NCI-H2196 treated with DMSO at 0.1 percent for 48 hours (cell line): Measurements from ENCODE around the gene SEMA6A.

Experiments used
- DNase-seq: peaks from one replicate; lab custom pipeline; 2025; ENCODE audit not compliant: unreplicated experiment; lab: John Stamatoyannopoulos, UW

SEMA6A gene

DNA sequence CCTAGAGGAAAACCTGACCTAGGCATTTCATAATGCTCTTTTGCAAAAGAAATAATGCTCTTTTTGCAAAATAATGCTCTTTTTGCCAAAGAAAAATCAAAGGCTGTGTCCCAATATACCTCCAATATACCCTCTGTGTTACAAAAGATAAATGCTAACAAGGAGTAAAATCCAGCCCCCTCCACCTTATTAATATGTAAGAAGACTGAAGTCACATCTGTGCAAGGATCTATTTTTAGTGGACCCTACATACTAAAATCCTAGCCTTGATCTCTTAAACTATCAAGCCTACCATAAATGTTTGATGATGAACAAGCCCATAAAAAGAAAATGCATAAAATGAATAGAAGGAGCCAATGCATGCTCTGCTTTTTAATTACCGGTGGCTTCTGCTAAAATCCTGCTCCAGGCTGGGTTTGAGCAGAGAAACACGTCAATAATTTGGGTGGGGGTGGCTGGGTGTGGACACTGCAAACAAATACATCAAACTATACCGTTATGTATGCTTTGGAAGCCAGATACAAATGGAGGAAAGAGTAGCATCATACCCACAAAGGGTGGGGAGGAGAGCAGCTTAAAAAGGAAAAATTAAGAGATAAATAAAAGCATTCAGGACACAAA, 131.6 kb downstream of the SEMA6A start:
- no peak for DNase-seq

DNA sequence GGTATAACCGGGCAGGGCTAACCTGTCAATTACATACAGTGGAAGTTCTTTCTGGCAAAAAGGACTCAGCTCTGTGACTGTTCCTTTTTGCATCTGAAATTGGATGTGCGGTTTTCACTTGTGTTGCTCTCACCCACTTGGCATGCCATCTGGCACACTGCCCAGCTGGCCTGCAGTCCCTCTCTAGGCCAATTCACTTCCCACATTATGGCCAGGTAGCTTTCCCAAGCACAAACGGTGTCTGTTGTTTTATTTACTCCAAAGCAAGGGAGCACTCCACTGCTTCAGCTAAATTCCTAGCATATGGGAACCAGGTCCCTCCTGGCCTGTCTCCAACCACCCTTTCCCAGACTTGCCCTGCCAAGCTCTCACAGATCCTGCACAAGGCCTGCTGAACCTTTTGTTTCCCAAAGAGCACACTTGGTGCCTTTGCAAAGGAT, 132.5 kb downstream of the SEMA6A start:
- DNase-seq, result peak; percentile 41

- no peak for DNase-seq
These were observed 133.4 kb downstream of the SEMA6A start for GRCh38 chr5:116441223-116441622.

DNA sequence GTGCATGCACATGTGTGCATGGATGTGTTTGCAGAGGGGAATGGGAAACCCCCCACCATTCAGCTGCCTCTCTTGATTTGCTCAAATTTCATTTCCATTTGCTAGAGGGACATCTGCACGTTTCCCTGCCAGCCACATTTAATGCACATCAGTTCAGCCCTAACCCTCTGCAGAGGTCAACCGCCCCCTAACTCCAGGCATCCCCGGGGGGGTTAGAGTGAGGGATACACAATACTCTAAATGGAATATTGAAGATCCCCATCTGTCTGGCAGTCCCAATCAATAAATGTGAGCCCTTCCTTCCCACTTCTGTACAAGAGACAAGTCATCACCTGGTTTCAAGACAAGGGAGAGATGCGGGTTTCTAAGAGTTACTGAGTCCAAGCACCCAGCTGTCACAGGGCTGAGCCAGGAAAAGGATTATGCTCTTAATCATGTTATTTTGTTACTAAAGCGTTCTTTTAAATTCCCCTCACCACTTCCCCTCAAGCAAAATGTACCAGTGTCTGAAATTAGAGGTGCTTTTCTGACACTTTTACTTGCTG, 134.1 kb downstream of the SEMA6A start:
- no peak for DNase-seq

GRCh38 chr5:116439905-116440304, 134.7 kb downstream of the SEMA6A start:
- DNase-seq, result no peak

GRCh38 chr5:116438979-116439554, 135.6 kb downstream of the SEMA6A start:
- no peak for DNase-seq

GRCh38 chr5:116437922-116438578, 136.6 kb downstream of the SEMA6A start:
- DNase-seq, result no peak

- DNase-seq, result no peak
These were observed 137.3 kb downstream of the SEMA6A start for GRCh38 chr5:116437351-116437705.

DNA sequence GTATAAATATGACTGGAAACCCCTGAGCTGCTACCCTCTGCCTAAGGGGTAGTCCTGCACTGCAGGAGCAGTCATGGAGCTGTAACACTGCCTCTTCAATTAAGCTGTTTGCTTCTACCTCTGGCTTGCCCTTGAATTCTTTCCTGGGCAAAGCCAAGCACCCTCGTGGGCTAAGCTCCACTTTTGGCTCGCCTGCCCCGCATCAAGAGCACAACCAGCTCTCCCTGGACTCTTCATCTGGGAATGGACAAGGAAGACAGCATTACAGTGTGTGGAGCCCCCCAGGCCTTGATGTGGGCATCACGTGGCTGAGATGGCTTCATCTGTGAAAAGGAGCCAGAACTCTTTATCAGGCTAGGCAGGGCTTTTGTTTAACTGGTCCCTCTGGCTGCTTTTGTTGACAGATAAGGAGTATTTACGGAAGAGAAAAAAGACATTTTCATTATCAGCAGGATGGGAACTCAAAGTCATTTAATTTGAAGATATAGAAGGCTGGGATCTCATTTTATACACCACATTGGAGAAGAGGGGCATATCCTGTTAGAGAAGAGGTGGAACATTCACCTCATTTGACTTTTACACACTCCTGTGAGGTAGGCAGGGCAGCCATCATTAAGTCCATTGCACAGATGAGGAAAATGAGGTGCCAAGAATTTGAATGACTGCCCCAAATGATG, 137.8 kb downstream of the SEMA6A start:
- DNase-seq, result no peak

DNA sequence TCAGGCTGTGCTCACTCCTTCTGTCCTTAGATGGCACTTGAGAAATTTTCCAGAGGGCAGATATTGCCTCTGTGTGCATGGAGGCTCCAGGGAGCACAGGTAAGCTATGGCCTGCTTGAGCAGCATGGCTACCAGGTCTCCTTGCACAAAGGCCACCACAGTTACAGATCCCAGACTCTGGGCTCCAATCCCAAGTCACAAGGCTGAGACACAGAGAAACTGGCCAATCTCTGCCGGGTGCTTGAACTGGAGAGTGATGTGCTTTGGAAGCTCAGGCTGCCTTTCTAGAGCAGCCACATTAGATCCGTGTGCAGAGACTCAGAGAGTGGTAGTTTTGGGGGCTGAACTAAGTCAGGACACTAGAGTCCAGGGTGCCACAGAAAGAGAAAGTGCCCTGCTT, 145.7 kb downstream of the SEMA6A start:
- no peak for DNase-seq

- DNase-seq, result no peak
These were observed 146.2 kb downstream of the SEMA6A start for GRCh38 chr5:116428413-116428812.

DNA sequence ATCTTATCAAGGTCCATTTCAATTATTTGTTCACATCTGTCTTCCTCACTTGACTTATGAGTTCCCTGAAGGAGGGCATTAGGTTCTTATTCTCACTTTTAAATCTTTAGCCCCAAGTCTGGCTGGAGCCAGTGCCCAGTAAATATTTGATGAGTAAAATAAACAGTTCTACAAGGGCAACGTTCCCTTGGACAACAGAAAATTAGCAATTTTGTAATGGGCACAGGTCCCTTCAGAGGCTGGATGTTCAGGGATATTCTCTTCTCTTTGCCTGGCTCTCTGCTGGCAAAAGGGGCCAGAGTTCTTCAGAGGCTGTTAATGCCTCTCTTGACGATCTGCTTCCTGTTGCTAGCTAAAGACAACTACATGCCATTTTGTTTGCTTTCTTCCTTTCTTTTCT, 149.7 kb downstream of the SEMA6A start:
- DNase-seq, result no peak

- no peak for DNase-seq
These were observed 150.4 kb downstream of the SEMA6A start for GRCh38 chr5:116424258-116424615.

DNA sequence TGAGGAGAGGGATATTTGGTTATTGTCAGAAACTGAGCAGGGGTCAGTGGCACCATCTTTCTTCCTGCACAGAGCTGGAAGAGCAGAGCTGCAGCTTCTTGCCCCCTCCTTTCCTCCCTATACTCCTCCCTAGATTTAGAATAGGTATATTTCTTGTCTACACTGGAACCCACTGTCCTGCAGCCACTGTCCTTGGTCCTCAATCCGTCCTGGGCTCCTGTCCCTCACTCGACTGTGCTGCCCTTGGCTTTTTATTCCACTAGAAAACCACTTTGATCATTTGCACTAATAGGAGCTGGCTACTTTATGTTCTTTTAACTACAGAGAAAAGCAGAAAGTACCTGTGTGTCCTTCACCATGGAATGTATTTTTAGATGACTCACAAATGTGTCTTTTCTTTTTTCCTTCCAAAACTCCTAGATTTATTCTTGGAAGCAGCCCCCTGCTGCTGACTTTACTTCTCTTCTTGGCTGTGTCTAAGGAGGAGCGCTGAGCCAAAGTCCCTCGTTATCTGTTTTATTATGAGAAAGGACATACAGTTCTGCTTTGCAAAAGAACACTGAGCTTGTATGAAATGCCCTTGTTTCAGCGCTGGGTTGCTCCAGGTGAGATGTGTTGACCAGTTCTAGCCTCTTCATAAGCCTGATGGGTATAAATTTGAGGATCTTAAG, 150.9 kb downstream of the SEMA6A start:
- no peak for DNase-seq

DNA sequence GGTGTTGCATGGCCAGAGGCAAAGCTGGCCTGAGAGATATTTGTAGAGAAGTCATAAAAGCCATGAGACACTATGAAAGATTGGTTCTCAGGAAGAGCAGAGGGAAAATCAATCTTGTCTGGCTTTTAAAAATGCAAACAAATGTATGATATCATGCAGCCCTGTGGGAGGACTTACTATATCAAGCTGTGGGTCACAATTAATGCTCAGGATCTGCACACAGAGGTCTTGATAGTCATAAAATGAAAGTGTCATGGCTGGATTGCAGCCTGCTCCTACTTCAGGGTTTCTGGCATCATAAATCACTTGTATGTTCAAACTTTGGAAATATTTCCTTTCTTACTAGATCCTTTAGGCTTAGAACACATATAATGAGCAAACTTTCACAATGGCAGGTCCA, 151.5 kb downstream of the SEMA6A start:
- no peak for DNase-seq

DNA sequence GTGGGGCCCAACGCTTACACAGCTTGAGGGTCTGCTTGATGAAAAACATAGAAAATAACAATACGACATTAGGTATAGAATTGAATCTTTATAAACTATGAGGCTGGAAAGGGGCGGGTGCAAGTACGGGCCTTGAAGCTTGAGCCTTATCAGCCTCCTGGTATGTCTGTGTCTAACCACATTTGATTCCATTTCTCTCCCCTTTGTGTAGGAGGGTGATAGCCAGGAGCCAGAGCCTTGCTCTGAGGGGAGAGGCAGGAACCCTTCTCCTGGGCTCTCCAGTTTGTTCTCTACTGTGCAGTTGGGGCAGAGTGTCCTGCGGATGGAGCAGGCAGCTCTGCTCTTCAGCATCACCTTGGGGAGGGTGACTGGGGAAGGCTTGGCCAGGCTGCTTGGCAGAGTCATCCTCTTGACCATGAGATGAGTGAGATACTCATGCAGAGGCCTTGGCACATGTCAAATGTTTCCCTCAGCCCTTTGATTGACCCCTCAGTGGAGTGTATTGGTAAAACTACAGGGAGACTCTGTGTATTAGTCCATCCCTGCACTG, 153.5 kb downstream of the SEMA6A start:
- DNase-seq, result no peak

GRCh38 chr5:116420540-116420939, 154.1 kb downstream of the SEMA6A start:
- no peak for DNase-seq

- DNase-seq, result no peak
These were observed 155.4 kb downstream of the SEMA6A start for GRCh38 chr5:116419258-116419657.

GRCh38 chr5:116418774-116419173, 155.8 kb downstream of the SEMA6A start:
- no peak for DNase-seq

GRCh38 chr5:116418016-116418415, 156.6 kb downstream of the SEMA6A start:
- DNase-seq, result no peak

DNA sequence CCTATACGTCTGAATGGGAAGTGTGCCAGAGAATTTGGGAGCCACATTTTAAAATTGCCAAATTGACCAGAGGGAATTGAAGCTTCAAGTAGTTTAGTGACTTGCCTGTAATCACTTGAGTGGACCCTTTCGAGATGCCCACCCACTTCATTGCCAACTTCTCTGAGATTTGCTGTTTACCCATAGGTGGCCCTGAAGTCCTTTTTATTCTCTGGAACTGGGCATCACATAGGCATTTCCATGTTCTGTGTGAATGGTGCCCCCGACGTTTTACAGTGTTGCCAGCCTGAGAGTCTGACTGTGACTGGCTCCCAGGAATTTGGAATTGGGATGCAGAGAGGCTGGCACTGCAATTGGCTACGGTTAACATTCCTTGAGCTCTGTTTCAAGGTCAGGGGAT, 158.6 kb downstream of the SEMA6A start:
- no peak for DNase-seq
